ENCODE data around the gene CTBP1. TPM values are rescaled to one million over a fixed set of nuclear protein-coding genes. Genes with fewer than 3 reads are reported as not detected.

CTBP1 gene
- total and polyA plus RNA-seq, 2 of the 8 experiments (the other 6 are each of a cell fraction or from before 2014, with no cell fraction given): 128 to 185 TPM

DNA sequence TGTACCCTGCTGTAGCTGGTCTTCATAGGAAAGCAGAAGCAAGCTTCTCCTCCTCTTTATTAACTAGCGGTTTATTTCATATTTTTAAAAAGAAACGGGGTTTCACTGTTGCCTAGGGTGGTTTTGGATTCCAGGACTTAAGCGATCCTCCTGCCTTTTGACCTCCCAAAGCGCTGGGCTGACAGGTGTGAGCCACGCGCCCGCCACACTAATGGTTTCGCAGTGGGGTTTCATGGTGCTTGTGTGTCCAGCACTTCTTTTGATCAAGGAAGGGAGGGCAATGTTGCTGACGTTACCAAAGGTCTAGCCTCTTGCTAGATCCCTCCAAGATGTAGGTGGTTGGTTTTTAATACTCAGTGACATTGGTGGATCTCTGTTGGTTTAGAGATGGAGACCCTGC is 42.2 kb upstream of the CTBP1 start:
- H3K18ac ChIP-seq (ENCODE audit: extremely low read depth, low read length): no peak overlapping the region
- POLR2A ChIA-PET (ENCODE audit: partially characterized antibody): interaction anchor here (1.2 to 3.2 kb wide), 3 partner anchors 15 to 42 kb away, joined by 3 to 12 read pairs (median 9); partner anchors contain the start of gene CTBP1
- H3K79me1 ChIP-seq (ENCODE audit: low read depth, low read length): peaks cover 17% of the 10 kb centered on the region
- no peak overlapping the region for H3K27ac ChIP-seq (ENCODE audit: low read depth, low read length)
- no peak overlapping the region for H4K5ac ChIP-seq (ENCODE audit: insufficient read length, low read depth, low read length)
- H2BK120ac ChIP-seq (replicated peaks; ENCODE audit: low read depth, low read length): no peak overlapping the region
- H3K56ac ChIP-seq (replicated peaks; ENCODE audit: insufficient read length, low read depth, low read length): no peak overlapping the region
- DNase-seq (ENCODE audit: low read depth in 1 of 2, low spot score in 2 of 2) (no peak), FAIRE-seq (no peak)
- peak overlapping the region in 2 of 4 experiments; percentile 95 to 96; a peak in 4 of 7 replicates for H3K9ac ChIP-seq (replicated peaks in 1 of 4; ENCODE audit: extremely low read depth in 1 of 4, low read depth in 3 of 4, low read length in 3 of 4)
- CTCF ChIA-PET (ENCODE audit: partially characterized antibody): interaction anchor here (1.1 kb wide), 1 partner anchor 18 kb away, joined by 3 read pairs; no protein-coding TSS in a partner anchor
- WGBS, 2 experiments (ENCODE audit: extremely low coverage in 1 of 2, insufficient coverage in 1 of 2, insufficient read length in 1 of 2, insufficient replicate concordance in 2 of 2, low coverage in 1 of 2, low lambda C conversion rate in 2 of 2, missing lambda C conversion rate in 1 of 2): 79% methylated on average over 9 of the region's 9 CpGs; no CpG with 5 or more reads in 1 of the 2 experiments
- no peak overlapping the region for H2BK5ac ChIP-seq (ENCODE audit: low read depth, low read length)
- H2BK20ac ChIP-seq (ENCODE audit: low read length): no peak overlapping the region
- H3K4ac ChIP-seq (replicated peaks; ENCODE audit: insufficient read length, low read depth, low read length): no peak overlapping the region
- peaks cover 38 to 60% of the 10 kb centered on the region in 2 experiments for H3K79me2 ChIP-seq (ENCODE audit: control insufficient read depth in 1 of 2, insufficient read depth in 2 of 2, low read length in 2 of 2)
- no peak overlapping the region for H3K23ac ChIP-seq (ENCODE audit: insufficient read length)
- no peak overlapping the region for H2AK5ac ChIP-seq (ENCODE audit: low read depth, low read length)
- H2BK15ac ChIP-seq (ENCODE audit: low read length): no peak overlapping the region
- H3K27me3 ChIP-seq (replicated peaks in 1 of 4; ENCODE audit: control insufficient read depth in 3 of 4, extremely low read depth in 1 of 4, insufficient read depth in 3 of 4, low read length in 3 of 4): no peaks in the 10 kb centered on the region
- H2AFZ ChIP-seq (ENCODE audit: low read length): no peak overlapping the region
- H2BK12ac ChIP-seq (ENCODE audit: low read depth, low read length): 0 out of 2 replicates have a peak overlapping the region, but pooled peaks have one; percentile 27
- H3K14ac ChIP-seq (ENCODE audit: insufficient read length): no peak overlapping the region
- H4K20me1 ChIP-seq (replicated peaks in 1 of 2; ENCODE audit: control insufficient read depth in 1 of 2, insufficient read depth in 2 of 2, low read length in 2 of 2): peaks cover 19 to 22% of the 10 kb centered on the region in 2 experiments
- no peaks in the 10 kb centered on the region for H3K9me3 ChIP-seq (ENCODE audit: insufficient read depth in 2 of 2, low read depth in 1 of 2, low read length in 1 of 2)
- H4K91ac ChIP-seq (replicated peaks; ENCODE audit: insufficient read length, low read length): no peak overlapping the region
- TF ChIP-seq POLR2AphosphoS5 (IDR thresholded peaks at IDR 0.05; ENCODE audit: low read depth, low read length) (no peak), POLR2A (IDR thresholded peaks at IDR 0.05; ENCODE audit: control extremely low read depth in 1 of 2, low read depth in 2 of 2, low read length in 2 of 2) (no peak), SIRT6 (IDR thresholded peaks at IDR 0.05; ENCODE audit: low read length) (no peak), CBX8 (IDR thresholded peaks at IDR 0.05; ENCODE audit: borderline replicate concordance, low read depth, low read length) (no peak), TEAD4 (IDR thresholded peaks at IDR 0.05; ENCODE audit: low read depth, low read length) (no peak), SIX5 (IDR thresholded peaks at IDR 0.05; ENCODE audit: low read depth, low read length) (no peak), ZNF274 (IDR thresholded peaks at IDR 0.05; ENCODE audit: borderline replicate concordance, extremely low read depth, low read length) (no peak)
- H3K4me3 ChIP-seq (ENCODE audit: extremely low read depth in 1 of 4, insufficient read depth in 2 of 4, low read depth in 3 of 4, low read length in 4 of 4): peak overlapping the region; percentile 91 to 97 (median 92); a peak in 7 of 8 replicates
- peaks cover 8% of the 10 kb centered on the region; the same call in 1 of the 2 replicates for H3K23me2 ChIP-seq (ENCODE audit: low read depth, low read length)
- no peak overlapping the region for H4K8ac ChIP-seq (ENCODE audit: extremely low read depth, insufficient read depth, low read length)
- peaks cover 5 to 21% (median 10%) of the 10 kb centered on the region in 4 experiments for H3K4me1 ChIP-seq (replicated peaks in 1 of 4; ENCODE audit: control insufficient read depth in 3 of 4, insufficient read depth in 4 of 4, low read length in 3 of 4)
- no peaks in the 10 kb centered on the region for H3K36me3 ChIP-seq (ENCODE audit: control insufficient read depth in 2 of 4, insufficient read depth in 4 of 4, low read length in 3 of 4)
- H3K4me2 ChIP-seq (ENCODE audit: insufficient read depth in 1 of 2, low read depth in 2 of 2, low read length in 2 of 2): peak overlapping the region; percentile 95 to 98
